ENCODE data around the gene NT5E. TPM values are rescaled to one million over a fixed set of nuclear protein-coding genes. Genes with fewer than 3 reads are reported as not detected.

The NT5E gene
- total RNA-seq, 1 experiment from 2014 or later = 0.52 TPM

- no CpG with 5 or more reads among the region's 1 CpG for WGBS (ENCODE audit: extremely low coverage, insufficient read length, low lambda C conversion rate)
These were observed 29.3 kb downstream of the NT5E start for GRCh38 chr6:85479208-85479607.

More at GRCh38 chr6:85479208-85479607, 29.3 kb downstream of the NT5E start:
- Histone ChIP-seq H3K27ac (ENCODE audit: insufficient read length, low read depth, low read length) (no peak overlapping the region), H2BK15ac (ENCODE audit: low read depth, low read length) (no peak overlapping the region), H3K27me3 (ENCODE audit: insufficient read depth, low read length) (no peaks in the 10 kb centered on the region), H3K4ac (ENCODE audit: low read depth, low read length) (no peak overlapping the region), H3K23me2 (ENCODE audit: insufficient read length, low read depth, low read length, poor library complexity, severe bottlenecking) (no peaks in the 10 kb centered on the region), H3T11ph (ENCODE audit: low read length) (no peak overlapping the region), H3K56ac (ENCODE audit: insufficient read length, low read depth, low read length) (no peak overlapping the region), H2AFZ (ENCODE audit: low read length) (no peak overlapping the region), H2BK20ac (ENCODE audit: low read depth, low read length, poor library complexity, severe bottlenecking) (no peak overlapping the region), H2AK5ac (ENCODE audit: insufficient read length, low read length) (no peak overlapping the region), H2BK5ac (ENCODE audit: insufficient read length, low read length) (no peak overlapping the region), H3K4me1 (ENCODE audit: insufficient read depth, low read length) (no peaks in the 10 kb centered on the region), H3K9ac (ENCODE audit: extremely low read depth, insufficient read length, low read length) (no peak overlapping the region), H2BK120ac (ENCODE audit: low read depth, low read length, poor library complexity, severe bottlenecking) (no peak overlapping the region), H3K4me2 (ENCODE audit: insufficient read depth, insufficient read length, low read length) (no peak overlapping the region), H3K79me1 (ENCODE audit: insufficient read depth, low read depth, low read length, poor library complexity, severe bottlenecking) (no peaks in the 10 kb centered on the region), H3K18ac (ENCODE audit: insufficient read length, low read depth, low read length) (no peak overlapping the region), H3K79me2 (ENCODE audit: insufficient read depth, low read length) (no peaks in the 10 kb centered on the region), H4K5ac (ENCODE audit: insufficient read length, low read depth, low read length) (no peak overlapping the region), H4K8ac (replicated peaks; ENCODE audit: insufficient read length, low read depth, low read length) (no peak overlapping the region), H2BK12ac (ENCODE audit: insufficient read length, low read depth, low read length) (no peak overlapping the region), H4K20me1 (ENCODE audit: control insufficient read depth, insufficient read depth, insufficient read length) (no peaks in the 10 kb centered on the region), H3K14ac (ENCODE audit: insufficient read depth, low read length) (no peak overlapping the region), H4K91ac (ENCODE audit: insufficient read length, low read depth, low read length) (no peak overlapping the region), H3K9me3 (ENCODE audit: control insufficient read depth, low read depth, low read length) (no peaks in the 10 kb centered on the region), H3K23ac (ENCODE audit: insufficient read length, low read depth, low read length) (no peak overlapping the region)
- DNase-seq = no peak
- Mint-ChIP-seq H3K27me3 (ENCODE audit: low read depth) (no peaks in the 10 kb centered on the region; the same call in 1 of the 2 replicates), H3K36me3 (ENCODE audit: insufficient read depth in 1 of 3, low read depth in 3 of 3) (peaks cover 0 to 13% (median 3%) of the 10 kb centered on the region in 3 experiments; a peak in 3 of 7 replicates), H3K9me3 (peaks cover 10 to 15% of the 10 kb centered on the region in 2 experiments), H3K27ac (no peak overlapping the region), H3K4me3 (no peak overlapping the region), H3K4me1 (peaks cover 4 to 7% of the 10 kb centered on the region in 2 experiments)
- TF ChIP-seq CTCF (conservative IDR thresholded peaks at IDR 0.05) = no peak
